ENCODE results near the gene FBXO28. TPM values are rescaled to one million over a fixed set of nuclear protein-coding genes. Genes with fewer than 3 reads are reported as not detected.

FBXO28 gene
- total RNA-seq, 1 donor from 2014 or later = 23.2 TPM

- DNase-seq (ENCODE audit: low read depth) = peak; percentile 71
- TF ChIP-seq, protein P1, sequence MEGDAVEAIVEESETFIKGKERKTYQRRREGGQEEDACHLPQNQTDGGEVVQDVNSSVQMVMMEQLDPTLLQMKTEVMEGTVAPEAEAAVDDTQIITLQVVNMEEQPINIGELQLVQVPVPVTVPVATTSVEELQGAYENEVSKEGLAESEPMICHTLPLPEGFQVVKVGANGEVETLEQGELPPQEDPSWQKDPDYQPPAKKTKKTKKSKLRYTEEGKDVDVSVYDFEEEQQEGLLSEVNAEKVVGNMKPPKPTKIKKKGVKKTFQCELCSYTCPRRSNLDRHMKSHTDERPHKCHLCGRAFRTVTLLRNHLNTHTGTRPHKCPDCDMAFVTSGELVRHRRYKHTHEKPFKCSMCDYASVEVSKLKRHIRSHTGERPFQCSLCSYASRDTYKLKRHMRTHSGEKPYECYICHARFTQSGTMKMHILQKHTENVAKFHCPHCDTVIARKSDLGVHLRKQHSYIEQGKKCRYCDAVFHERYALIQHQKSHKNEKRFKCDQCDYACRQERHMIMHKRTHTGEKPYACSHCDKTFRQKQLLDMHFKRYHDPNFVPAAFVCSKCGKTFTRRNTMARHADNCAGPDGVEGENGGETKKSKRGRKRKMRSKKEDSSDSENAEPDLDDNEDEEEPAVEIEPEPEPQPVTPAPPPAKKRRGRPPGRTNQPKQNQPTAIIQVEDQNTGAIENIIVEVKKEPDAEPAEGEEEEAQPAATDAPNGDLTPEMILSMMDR (conservative IDR thresholded peaks at IDR 0.05; ENCODE audit: low read depth, low read length) = no peak
- peak overlapping the region; percentile 93 for H3K4me3 ChIP-seq (ENCODE audit: low read depth, low read length)
Measured at GRCh38 chr1:224182057-224182865, 68.3 kb downstream of the FBXO28 start.

GRCh38 chr1:224182866-224183590, 69.1 kb downstream of the FBXO28 start, which contains the start of gene DEGS1:
TSS of gene DEGS1 (plus strand) at chr1:224183240. CDS start at chr1:224183337, 97 bp downstream.
- H3K4me3 ChIP-seq (ENCODE audit: low read depth, low read length) = peak within 1 kb of the TSS; percentile 93
- TF ChIP-seq, protein P1 (conservative IDR thresholded peaks at IDR 0.05; ENCODE audit: low read depth, low read length) = no peak
- DNase-seq (ENCODE audit: low read depth) = no peak

- TF ChIP-seq, protein P1 (conservative IDR thresholded peaks at IDR 0.05; ENCODE audit: low read depth, low read length) = no peak
- no peak for DNase-seq (ENCODE audit: low read depth)
- peak overlapping the region; percentile 93 for H3K4me3 ChIP-seq (ENCODE audit: low read depth, low read length)
Measured at GRCh38 chr1:224183591-224184312, 69.8 kb downstream of the FBXO28 start.

- DNase-seq (ENCODE audit: low read depth) = no peak
- TF ChIP-seq, protein P1 (conservative IDR thresholded peaks at IDR 0.05; ENCODE audit: low read depth, low read length) = no peak
- H3K4me3 ChIP-seq (ENCODE audit: low read depth, low read length) = no peak overlapping the region
Measured at GRCh38 chr1:224185208-224185607, 71.3 kb downstream of the FBXO28 start.

- TF ChIP-seq, protein P1 (conservative IDR thresholded peaks at IDR 0.05; ENCODE audit: low read depth, low read length) = no peak
- H3K4me3 ChIP-seq (ENCODE audit: low read depth, low read length) = no peak overlapping the region
- DNase-seq (ENCODE audit: low read depth) = no peak
Measured at GRCh38 chr1:224188286-224188685, 74.4 kb downstream of the FBXO28 start.

GRCh38 chr1:224189561-224189960, 75.7 kb downstream of the FBXO28 start:
- TF ChIP-seq, protein P1 (conservative IDR thresholded peaks at IDR 0.05; ENCODE audit: low read depth, low read length) = no peak
- DNase-seq (ENCODE audit: low read depth) = no peak

More at GRCh38 chr1:224189561-224189960, 75.7 kb downstream of the FBXO28 start:
- H3K4me3 ChIP-seq (ENCODE audit: low read depth, low read length) = no peak overlapping the region

Measured in epithelial cell of proximal tubule (primary cell).